ENCODE data around the gene ZNRD2. TPM values are rescaled to one million over a fixed set of nuclear protein-coding genes. Genes with fewer than 3 reads are reported as not detected.

ZNRD2 gene
- total RNA-seq, 1 experiment from 2014 or later: 45.8 TPM

DNA sequence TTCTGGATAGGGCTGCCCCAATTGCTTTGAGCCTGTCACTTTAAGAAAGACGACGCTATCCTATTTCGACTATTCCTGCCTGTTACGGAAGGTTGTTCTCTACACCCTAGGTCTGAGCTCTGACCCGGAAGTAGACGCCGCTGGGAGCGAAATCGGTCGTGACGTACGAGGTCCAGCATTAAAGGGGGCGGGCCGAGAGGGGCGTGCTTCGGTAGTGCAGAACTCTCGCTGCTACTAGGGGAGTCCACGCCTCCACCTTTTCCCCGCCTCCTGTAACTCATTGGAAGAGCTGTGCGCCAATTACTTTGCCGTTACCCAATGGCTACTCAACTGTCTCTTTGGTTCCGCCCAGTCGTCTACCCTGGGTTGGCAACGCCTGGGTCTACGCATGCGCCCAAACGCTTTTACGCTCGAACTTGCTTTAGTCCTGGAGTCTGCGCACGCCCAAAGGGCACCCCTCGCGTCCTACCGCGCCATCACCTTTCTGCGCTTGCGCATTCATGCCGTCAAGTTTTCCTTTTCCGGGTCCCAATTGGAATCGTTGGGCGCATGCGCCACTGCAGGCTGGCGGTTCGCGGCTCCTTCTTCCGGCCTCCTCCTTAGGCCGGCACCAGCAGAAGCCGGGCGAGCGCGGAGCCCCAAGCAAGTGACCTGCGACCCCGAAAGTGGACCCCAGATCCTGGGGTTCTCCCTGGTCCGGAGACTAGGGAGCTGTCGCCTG lies 45.1 kb downstream of the ZNRD2 start, which contains the start of gene PCNX3:
Gene PCNX3 (plus strand): TSS at position 548 of the 721 bp plus-strand sequence. CDS start 536 bp downstream, outside the sequence.
- H2BK15ac ChIP-seq (ENCODE audit: low read depth, low read length): no peak within 1 kb of the TSS
- H2BK12ac ChIP-seq (ENCODE audit: insufficient read length, low read depth, low read length): no peak within 1 kb of the TSS
- H3K9ac ChIP-seq (ENCODE audit: extremely low read depth, insufficient read length, low read length): peak within 1 kb of the TSS; percentile 67
- Mint-ChIP-seq H3K4me1 (peaks cover 17 to 24% of the 10 kb centered on the region in 2 experiments), H3K36me3 (ENCODE audit: insufficient read depth in 1 of 3, low read depth in 3 of 3) (peaks cover 16 to 46% (median 39%) of the 10 kb centered on the region in 3 experiments; a peak in 6 of 7 replicates), H3K27me3 (ENCODE audit: low read depth) (peaks cover 3% of the 10 kb centered on the region), H3K4me3 (peak within 1 kb of the TSS; percentile 94 to 97), H3K9me3 (no peaks in the 10 kb centered on the region), H3K27ac (peak within 1 kb of the TSS; percentile 95 to 97 (median 96))
- no peak within 1 kb of the TSS for H2BK20ac ChIP-seq (ENCODE audit: low read depth, low read length, poor library complexity, severe bottlenecking)
- no peak within 1 kb of the TSS for H3K56ac ChIP-seq (ENCODE audit: insufficient read length, low read depth, low read length)
- peak within 1 kb of the TSS; percentile 82 for H3K4me2 ChIP-seq (ENCODE audit: insufficient read depth, insufficient read length, low read length)
- peaks cover 18% of the 10 kb centered on the region for H3K23me2 ChIP-seq (ENCODE audit: insufficient read length, low read depth, low read length, poor library complexity, severe bottlenecking)
- WGBS (ENCODE audit: extremely low coverage, insufficient read length, low lambda C conversion rate): no CpG with 5 or more reads among the region's 55 CpGs
- H3K79me2 ChIP-seq (ENCODE audit: insufficient read depth, low read length): peaks cover 7% of the 10 kb centered on the region; the same call in 1 of the 2 replicates
- no peak within 1 kb of the TSS for H2AK5ac ChIP-seq (ENCODE audit: insufficient read length, low read length)
- TF ChIP-seq, protein P1, sequence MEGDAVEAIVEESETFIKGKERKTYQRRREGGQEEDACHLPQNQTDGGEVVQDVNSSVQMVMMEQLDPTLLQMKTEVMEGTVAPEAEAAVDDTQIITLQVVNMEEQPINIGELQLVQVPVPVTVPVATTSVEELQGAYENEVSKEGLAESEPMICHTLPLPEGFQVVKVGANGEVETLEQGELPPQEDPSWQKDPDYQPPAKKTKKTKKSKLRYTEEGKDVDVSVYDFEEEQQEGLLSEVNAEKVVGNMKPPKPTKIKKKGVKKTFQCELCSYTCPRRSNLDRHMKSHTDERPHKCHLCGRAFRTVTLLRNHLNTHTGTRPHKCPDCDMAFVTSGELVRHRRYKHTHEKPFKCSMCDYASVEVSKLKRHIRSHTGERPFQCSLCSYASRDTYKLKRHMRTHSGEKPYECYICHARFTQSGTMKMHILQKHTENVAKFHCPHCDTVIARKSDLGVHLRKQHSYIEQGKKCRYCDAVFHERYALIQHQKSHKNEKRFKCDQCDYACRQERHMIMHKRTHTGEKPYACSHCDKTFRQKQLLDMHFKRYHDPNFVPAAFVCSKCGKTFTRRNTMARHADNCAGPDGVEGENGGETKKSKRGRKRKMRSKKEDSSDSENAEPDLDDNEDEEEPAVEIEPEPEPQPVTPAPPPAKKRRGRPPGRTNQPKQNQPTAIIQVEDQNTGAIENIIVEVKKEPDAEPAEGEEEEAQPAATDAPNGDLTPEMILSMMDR (conservative IDR thresholded peaks at IDR 0.05): no peak
- H3K27me3 ChIP-seq (ENCODE audit: insufficient read depth, low read length): no peaks in the 10 kb centered on the region
- peak; percentile 100 for DNase-seq
- no peaks in the 10 kb centered on the region for H4K20me1 ChIP-seq (ENCODE audit: control insufficient read depth, insufficient read depth, insufficient read length)
- peak within 1 kb of the TSS; percentile 44 for H3K14ac ChIP-seq (ENCODE audit: insufficient read depth, low read length)
- H3K4me1 ChIP-seq (ENCODE audit: insufficient read depth, low read length): no peaks in the 10 kb centered on the region; the same call in none of the 2 replicates
- peak within 1 kb of the TSS; percentile 51 for H3K18ac ChIP-seq (ENCODE audit: insufficient read length, low read depth, low read length)
- peaks cover 3% of the 10 kb centered on the region for H3K79me1 ChIP-seq (ENCODE audit: insufficient read depth, low read depth, low read length, poor library complexity, severe bottlenecking)
- no peak within 1 kb of the TSS for H2AFZ ChIP-seq (ENCODE audit: low read length)
- H3K4ac ChIP-seq (ENCODE audit: low read depth, low read length): no peak within 1 kb of the TSS
- H3K23ac ChIP-seq (ENCODE audit: insufficient read length, low read depth, low read length): no peak within 1 kb of the TSS
- no peaks in the 10 kb centered on the region for H3K9me3 ChIP-seq (ENCODE audit: control insufficient read depth, low read depth, low read length)
- no peak within 1 kb of the TSS for H4K91ac ChIP-seq (ENCODE audit: insufficient read length, low read depth, low read length)
- no peak within 1 kb of the TSS for H4K8ac ChIP-seq (replicated peaks; ENCODE audit: insufficient read length, low read depth, low read length)
- no peak within 1 kb of the TSS for H2BK120ac ChIP-seq (ENCODE audit: low read depth, low read length, poor library complexity, severe bottlenecking)
- peak within 1 kb of the TSS; percentile 41 for H3K27ac ChIP-seq (ENCODE audit: insufficient read length, low read depth, low read length)
- H3T11ph ChIP-seq (ENCODE audit: low read length): no peak within 1 kb of the TSS
- H4K5ac ChIP-seq (ENCODE audit: insufficient read length, low read depth, low read length): no peak within 1 kb of the TSS
- no peak within 1 kb of the TSS for H2BK5ac ChIP-seq (ENCODE audit: insufficient read length, low read length)

Data from H9 (cell line).